Measurements from ENCODE around the gene PPP1R12C. TPM values are rescaled to one million over a fixed set of nuclear protein-coding genes. Genes with fewer than 3 reads are reported as not detected.

PPP1R12C gene
- total and polyA plus RNA-seq, 3 donors from 2014 or later, result 184 to 220 (median 206) TPM

DNA sequence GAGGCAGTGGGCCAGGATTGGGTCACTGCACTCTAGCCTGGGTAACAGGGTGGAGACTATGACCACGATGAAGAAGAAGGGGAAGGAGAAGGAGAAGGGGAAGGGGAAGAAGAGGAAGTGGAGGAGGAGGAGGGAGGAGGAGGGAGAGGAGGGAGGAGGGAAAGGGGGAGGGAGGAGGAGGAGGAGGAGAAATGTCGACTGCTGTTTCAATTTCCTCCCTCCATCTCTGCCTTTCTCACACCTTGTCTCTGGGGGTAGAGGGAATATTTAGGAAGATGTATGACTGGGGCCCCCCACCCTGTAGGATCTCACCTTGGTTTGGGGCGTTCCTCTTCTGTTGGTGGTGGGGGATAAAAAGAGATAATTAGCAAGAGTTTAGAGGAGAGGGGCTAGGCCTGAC, 27.8 kb upstream of the PPP1R12C start:
- no peaks in the 10 kb centered on the region for H3K27me3 ChIP-seq
- H3K4me1 ChIP-seq, result no peaks in the 10 kb centered on the region
- H3K9me3 ChIP-seq, result no peaks in the 10 kb centered on the region
- WGBS, 2 donors, result 16 to 24% methylated on average over 3 of the region's 3 CpGs
- H3K36me3 ChIP-seq (ENCODE audit: low read depth, missing control alignments), result no peaks in the 10 kb centered on the region
- no peak overlapping the region for H3K4me3 ChIP-seq
- intact Hi-C loops (cut with DNase I; ENCODE audit: low total_unique reads), result no loop called here
- no peak for DNase-seq
- TF ChIP-seq POLR2A (IDR thresholded peaks at IDR 0.05) (no peak), CTCF (IDR thresholded peaks at IDR 0.05) (no peak)
- H3K27ac ChIP-seq, result no peak overlapping the region

GRCh38 chr19:55141696-55142095, 24.3 kb upstream of the PPP1R12C start:
- WGBS, 2 donors, result 30 to 38% methylated on average over 4 to 21 of the region's 21 CpGs
- Histone ChIP-seq H3K9me3 (no peaks in the 10 kb centered on the region), H3K4me1 (no peaks in the 10 kb centered on the region), H3K27ac (no peak overlapping the region), H3K36me3 (ENCODE audit: low read depth, missing control alignments) (no peaks in the 10 kb centered on the region), H3K4me3 (peak overlapping the region in 1 of 2 donors; percentile 6), H3K27me3 (no peaks in the 10 kb centered on the region)
- no peak for DNase-seq
- intact Hi-C loops (cut with DNase I; ENCODE audit: low total_unique reads), result no loop called here
- TF ChIP-seq CTCF (IDR thresholded peaks at IDR 0.05), result no peak
- no peak for TF ChIP-seq POLR2A (IDR thresholded peaks at IDR 0.05)

DNA sequence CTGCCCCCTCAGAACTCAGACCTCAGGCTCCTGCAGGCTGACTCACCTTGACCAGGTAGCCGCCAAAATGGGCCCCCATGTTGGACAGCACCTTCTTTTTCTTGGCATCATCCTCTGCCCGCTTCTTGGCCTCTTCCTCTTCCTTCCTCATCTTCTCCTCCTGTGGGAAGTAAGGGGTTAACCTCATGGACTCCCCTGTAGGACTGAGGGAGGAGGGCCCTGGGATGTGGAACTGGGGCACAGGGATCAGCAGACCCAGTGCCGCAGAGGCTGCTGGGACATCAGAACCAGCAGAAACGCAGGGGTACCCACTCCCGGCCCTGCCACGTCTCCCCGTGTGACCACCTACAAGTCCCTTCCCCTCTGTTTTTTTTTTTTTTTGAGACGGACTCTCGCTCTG, 20.5 kb upstream of the PPP1R12C start:
- WGBS, 2 donors, result 61 to 79% methylated on average over 9 of the region's 9 CpGs
- H3K9me3 ChIP-seq, result no peaks in the 10 kb centered on the region
- H3K27ac ChIP-seq, result no peak overlapping the region
- no peaks in the 10 kb centered on the region for H3K36me3 ChIP-seq (ENCODE audit: low read depth, missing control alignments)
- intact Hi-C loops (cut with DNase I; ENCODE audit: low total_unique reads), result no loop called here
- no peaks in the 10 kb centered on the region for H3K27me3 ChIP-seq
- H3K4me3 ChIP-seq, result no peak overlapping the region
- H3K4me1 ChIP-seq, result no peaks in the 10 kb centered on the region
- TF ChIP-seq POLR2A (IDR thresholded peaks at IDR 0.05), result no peak
- no peak for TF ChIP-seq CTCF (IDR thresholded peaks at IDR 0.05)
- DNase-seq, result no peak

DNA sequence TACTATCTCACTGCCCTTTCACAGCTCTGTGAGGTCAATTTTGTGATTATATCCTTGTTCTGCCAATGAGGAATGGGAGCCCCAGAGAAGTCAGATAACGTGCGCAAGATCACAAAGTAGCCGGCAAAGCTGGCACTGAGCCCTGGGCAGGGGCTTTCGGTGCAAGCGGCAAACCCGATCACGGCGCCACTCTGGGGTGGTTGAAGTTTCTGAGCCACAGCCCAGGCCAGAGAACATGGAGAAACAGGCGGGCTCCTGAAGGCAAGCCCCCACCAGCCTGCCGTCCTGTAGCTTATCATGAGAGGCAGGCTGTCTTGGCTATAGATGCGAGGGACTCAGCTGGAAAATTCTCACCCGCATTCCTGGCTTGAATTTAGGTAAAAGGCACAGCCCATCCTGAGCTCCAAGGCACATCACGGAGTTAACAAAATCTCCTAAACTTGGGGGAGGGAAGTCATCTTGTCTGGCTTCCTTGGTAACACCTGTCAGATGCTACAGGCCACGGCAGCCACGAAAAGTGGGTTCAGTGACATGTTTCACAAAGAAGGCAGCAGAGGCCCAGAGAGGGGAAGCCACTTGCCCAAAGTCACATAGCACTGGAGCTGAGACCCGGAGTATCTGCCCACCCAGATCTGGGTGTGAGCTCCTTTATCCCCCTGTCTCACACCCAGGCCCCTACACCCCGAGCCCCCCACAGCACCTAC, 19.1 kb upstream of the PPP1R12C start:
- TF ChIP-seq CTCF (IDR thresholded peaks at IDR 0.05) (no peak), POLR2A (IDR thresholded peaks at IDR 0.05) (no peak)
- intact Hi-C loops (cut with DNase I; ENCODE audit: low total_unique reads), result no loop called here
- 82 to 86% methylated on average over 10 to 17 of the region's 17 CpGs for WGBS, 2 donors

DNA sequence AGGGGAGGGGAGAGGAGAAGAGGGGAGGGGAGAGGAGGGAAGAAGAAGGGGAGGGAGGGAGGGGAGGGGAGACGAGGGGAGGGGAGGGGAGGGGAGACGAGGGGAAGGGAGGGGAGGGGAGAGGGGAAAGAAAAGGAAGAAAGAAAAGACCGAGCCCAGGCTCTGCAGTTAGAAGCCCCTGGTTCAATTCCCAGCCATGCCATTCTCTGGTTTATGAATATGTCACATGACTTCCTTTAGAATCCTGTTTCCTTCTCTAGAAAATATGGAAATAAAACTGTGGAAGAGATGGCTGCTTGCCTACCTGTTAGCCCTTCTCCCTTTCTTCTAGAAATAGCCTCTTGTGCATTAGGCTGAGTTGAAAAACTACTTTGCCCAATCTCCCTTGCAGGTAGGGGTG, 17.3 kb upstream of the PPP1R12C start:
- no peak for DNase-seq
- TF ChIP-seq POLR2A (IDR thresholded peaks at IDR 0.05) (no peak), CTCF (IDR thresholded peaks at IDR 0.05) (no peak)
- Histone ChIP-seq H3K27ac (no peak overlapping the region), H3K4me3 (no peak overlapping the region), H3K36me3 (ENCODE audit: low read depth, missing control alignments) (no peaks in the 10 kb centered on the region), H3K27me3 (no peaks in the 10 kb centered on the region), H3K9me3 (no peaks in the 10 kb centered on the region), H3K4me1 (no peaks in the 10 kb centered on the region)
- WGBS, 2 donors, result 25 to 56% methylated on average over 1 to 2 of the region's 3 CpGs
- intact Hi-C loops (cut with DNase I; ENCODE audit: low total_unique reads), result no loop called here

More for the DNA sequence above, 19.1 kb upstream of the PPP1R12C start:
- H3K27me3 ChIP-seq, result no peaks in the 10 kb centered on the region
- H3K36me3 ChIP-seq (ENCODE audit: low read depth, missing control alignments), result no peaks in the 10 kb centered on the region
- H3K27ac ChIP-seq, result no peak overlapping the region
- H3K4me1 ChIP-seq, result no peaks in the 10 kb centered on the region
- H3K9me3 ChIP-seq, result no peaks in the 10 kb centered on the region
- no peak overlapping the region for H3K4me3 ChIP-seq
- no peak for DNase-seq

Measured in testis (tissue), 3 donors.